ENCODE results near the gene BAHCC1. TPM values are rescaled to one million over a fixed set of nuclear protein-coding genes. Genes with fewer than 3 reads are reported as not detected.

The BAHCC1 gene
- total RNA-seq, 1 experiment from 2014 or later = 3.1 TPM

DNA sequence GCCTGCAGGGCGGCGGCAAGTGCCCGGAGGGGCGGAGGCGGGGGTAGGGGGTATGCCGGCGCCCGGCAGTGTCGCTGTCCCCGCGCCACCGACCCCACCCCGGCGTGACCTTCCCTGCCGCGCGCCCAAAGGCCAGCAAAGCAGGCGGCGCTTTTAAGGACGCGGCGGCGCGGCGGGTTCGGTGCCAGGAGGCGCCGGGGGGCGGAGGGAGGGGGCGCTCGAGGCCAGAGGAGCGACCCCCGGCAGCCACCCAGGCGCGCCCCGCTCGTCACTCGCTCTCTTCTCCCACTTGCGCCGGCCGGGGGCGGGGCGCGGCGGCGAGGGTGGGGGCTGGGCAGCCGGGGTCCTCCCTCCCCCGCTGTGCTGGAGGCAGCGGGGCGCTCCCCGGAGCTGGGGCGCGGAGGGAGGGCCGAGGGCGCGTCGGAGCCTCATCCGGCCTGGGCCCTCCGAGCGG lies 8.6 kb upstream of the BAHCC1 start:
- Mint-ChIP-seq H3K36me3 (ENCODE audit: insufficient read depth in 1 of 3, low read depth in 3 of 3) (peaks cover 0 to 4% (median 3%) of the 10 kb centered on the region in 3 experiments; a peak in 3 of 7 replicates), H3K4me3 (peak overlapping the region in 1 of 2 experiments; percentile 64; a peak in 1 of 5 replicates), H3K27me3 (ENCODE audit: low read depth) (peaks cover 90% of the 10 kb centered on the region), H3K9me3 (peaks cover 0 to under 1% of the 10 kb centered on the region in 2 experiments; a peak in 1 of 5 replicates), H3K27ac (no peak overlapping the region), H3K4me1 (peaks cover 10 to 37% of the 10 kb centered on the region in 2 experiments)
- Histone ChIP-seq H3K14ac (ENCODE audit: insufficient read depth, low read length) (peak overlapping the region; percentile 51; the same call in 1 of the 2 replicates), H3K23me2 (ENCODE audit: insufficient read length, low read depth, low read length, poor library complexity, severe bottlenecking) (peaks cover 9% of the 10 kb centered on the region), H3K56ac (ENCODE audit: insufficient read length, low read depth, low read length) (no peak overlapping the region), H3K79me2 (ENCODE audit: insufficient read depth, low read length) (no peaks in the 10 kb centered on the region), H3K27me3 (ENCODE audit: insufficient read depth, low read length) (peaks cover 64% of the 10 kb centered on the region), H2BK120ac (ENCODE audit: low read depth, low read length, poor library complexity, severe bottlenecking) (no peak overlapping the region), H3K4me2 (ENCODE audit: insufficient read depth, insufficient read length, low read length) (peak overlapping the region; percentile 51), H3T11ph (ENCODE audit: low read length) (no peak overlapping the region), H4K5ac (ENCODE audit: insufficient read length, low read depth, low read length) (no peak overlapping the region), H3K9me3 (ENCODE audit: control insufficient read depth, low read depth, low read length) (no peaks in the 10 kb centered on the region), H3K4me1 (ENCODE audit: insufficient read depth, low read length) (no peaks in the 10 kb centered on the region), H2BK15ac (ENCODE audit: low read depth, low read length) (no peak overlapping the region), H3K23ac (ENCODE audit: insufficient read length, low read depth, low read length) (no peak overlapping the region), H4K91ac (ENCODE audit: insufficient read length, low read depth, low read length) (no peak overlapping the region), H2AFZ (ENCODE audit: low read length) (no peak overlapping the region), H2BK12ac (ENCODE audit: insufficient read length, low read depth, low read length) (no peak overlapping the region), H3K18ac (ENCODE audit: insufficient read length, low read depth, low read length) (no peak overlapping the region), H3K79me1 (ENCODE audit: insufficient read depth, low read depth, low read length, poor library complexity, severe bottlenecking) (no peaks in the 10 kb centered on the region), H2AK5ac (ENCODE audit: insufficient read length, low read length) (no peak overlapping the region), H3K4ac (ENCODE audit: low read depth, low read length) (no peak overlapping the region), H2BK5ac (ENCODE audit: insufficient read length, low read length) (no peak overlapping the region), H4K8ac (replicated peaks; ENCODE audit: insufficient read length, low read depth, low read length) (no peak overlapping the region), H2BK20ac (ENCODE audit: low read depth, low read length, poor library complexity, severe bottlenecking) (no peak overlapping the region), H3K27ac (ENCODE audit: insufficient read length, low read depth, low read length) (no peak overlapping the region), H3K9ac (ENCODE audit: extremely low read depth, insufficient read length, low read length) (no peak overlapping the region), H4K20me1 (ENCODE audit: control insufficient read depth, insufficient read depth, insufficient read length) (no peaks in the 10 kb centered on the region)
- no CpG with 5 or more reads among the region's 60 CpGs for WGBS (ENCODE audit: extremely low coverage, insufficient read length, low lambda C conversion rate)
- no peak for DNase-seq
- 0 out of 3 replicates have a peak, but pooled peaks have one; percentile 16 for TF ChIP-seq CTCF (conservative IDR thresholded peaks at IDR 0.05)
